Measurements from ENCODE around the gene MICALL1.
"Not testable (repeated sequence)": the region's sequence is repeated elsewhere in the genome, so short reads cannot be mapped to it uniquely, and the experiment has no call there.

MICALL1 gene

GRCh38 chr22:37930952-37931440 lies 24.9 kb downstream of the MICALL1 start:
- DNase-seq = no peak

GRCh38 chr22:37931893-37932389 lies 25.8 kb downstream of the MICALL1 start:
- no peak for DNase-seq

GRCh38 chr22:37932401-37932800 lies 26.3 kb downstream of the MICALL1 start:
- no peak for DNase-seq

- no peak for DNase-seq
Observed at GRCh38 chr22:37932821-37933578, 26.9 kb downstream of the MICALL1 start.

GRCh38 chr22:37933711-37934376 lies 27.7 kb downstream of the MICALL1 start:
- DNase-seq = no peak

GRCh38 chr22:37940698-37941376 lies 34.7 kb downstream of the MICALL1 start:
- no peak for DNase-seq

GRCh38 chr22:37942133-37942532 lies 36.0 kb downstream of the MICALL1 start:
- DNase-seq = no peak

- DNase-seq = no peak
Observed at GRCh38 chr22:37943136-37943824, 37.2 kb downstream of the MICALL1 start.

- DNase-seq = no peak
Observed at GRCh38 chr22:37943825-37944198, 37.7 kb downstream of the MICALL1 start.

- DNase-seq = not testable (repeated sequence)
Observed at GRCh38 chr22:37944423-37944822, 38.3 kb downstream of the MICALL1 start.

GRCh38 chr22:37947142-37947795 lies 41.2 kb downstream of the MICALL1 start:
- DNase-seq = not testable (repeated sequence)

- no peak for DNase-seq
Observed at GRCh38 chr22:37951305-37951704, 45.2 kb downstream of the MICALL1 start.

GRCh38 chr22:37952629-37953028 lies 46.5 kb downstream of the MICALL1 start:
- not testable (repeated sequence) for DNase-seq

GRCh38 chr22:37953062-37953436 lies 47.0 kb downstream of the MICALL1 start:
- DNase-seq = no peak

GRCh38 chr22:37953437-37954179 lies 47.5 kb downstream of the MICALL1 start, which contains the start of the genes C22orf23 and POLR2F:
Gene C22orf23, minus strand, starts transcription at chr22:37953601. Its CDS starts 452 bp downstream, at chr22:37953149.
Gene POLR2F, plus strand, starts transcription at chr22:37953699. Its CDS starts 89 bp downstream, at chr22:37953788.
- peak; percentile 54 for DNase-seq

- DNase-seq = no peak
Observed at GRCh38 chr22:37954686-37955085, 48.6 kb downstream of the MICALL1 start.

GRCh38 chr22:37955825-37956397 lies 49.8 kb downstream of the MICALL1 start:
- DNase-seq = not testable (repeated sequence)

- DNase-seq = no peak
Observed at GRCh38 chr22:37957232-37957631, 51.1 kb downstream of the MICALL1 start.

- DNase-seq = no peak
Observed at GRCh38 chr22:37959231-37959825, 53.2 kb downstream of the MICALL1 start.

- DNase-seq = no peak
Observed at GRCh38 chr22:37961062-37961461, 55.0 kb downstream of the MICALL1 start.
